ENCODE data around the gene TAF3.

Gene TAF3

GRCh38 chr10:7968510-7969112 lies 150.3 kb downstream of the TAF3 start:
- Mint-ChIP-seq H3K4me1 (no peaks in the 10 kb centered on the region), H3K36me3 (peaks cover 18% of the 10 kb centered on the region), H3K27ac (no peak overlapping the region), H3K9me3 (no peaks in the 10 kb centered on the region), H3K4me3 (no peak overlapping the region), H3K27me3 (no peaks in the 10 kb centered on the region)
- CTCF ChIA-PET = no interaction called here
- DNase-seq = no peak

GRCh38 chr10:7969623-7970022 lies 151.3 kb downstream of the TAF3 start:
- H3K27ac Mint-ChIP-seq = no peak overlapping the region
- peaks cover 12% of the 10 kb centered on the region for H3K36me3 Mint-ChIP-seq
- H3K4me1 Mint-ChIP-seq = no peaks in the 10 kb centered on the region
- H3K4me3 Mint-ChIP-seq = no peak overlapping the region
- CTCF ChIA-PET = no interaction called here
- DNase-seq = no peak
- no peaks in the 10 kb centered on the region for H3K27me3 Mint-ChIP-seq
- H3K9me3 Mint-ChIP-seq = no peaks in the 10 kb centered on the region

- peaks cover 5% of the 10 kb centered on the region for H3K36me3 Mint-ChIP-seq
- H3K4me1 Mint-ChIP-seq = no peaks in the 10 kb centered on the region
- no peaks in the 10 kb centered on the region for H3K27me3 Mint-ChIP-seq
- no peaks in the 10 kb centered on the region for H3K9me3 Mint-ChIP-seq
- no peak for DNase-seq
- CTCF ChIA-PET = no interaction called here
- no peak overlapping the region for H3K4me3 Mint-ChIP-seq
- H3K27ac Mint-ChIP-seq = no peak overlapping the region
These were observed 153.6 kb downstream of the TAF3 start for GRCh38 chr10:7971949-7972348.

GRCh38 chr10:7972367-7972766 lies 154.1 kb downstream of the TAF3 start:
- Mint-ChIP-seq H3K4me3 (no peak overlapping the region), H3K9me3 (no peaks in the 10 kb centered on the region), H3K27me3 (no peaks in the 10 kb centered on the region), H3K4me1 (no peaks in the 10 kb centered on the region), H3K36me3 (peaks cover 6% of the 10 kb centered on the region), H3K27ac (no peak overlapping the region)
- no peak for DNase-seq
- CTCF ChIA-PET = no interaction called here

- peaks cover 20% of the 10 kb centered on the region for H3K36me3 Mint-ChIP-seq
- H3K4me3 Mint-ChIP-seq = no peak overlapping the region
- DNase-seq = no peak
- CTCF ChIA-PET = no interaction called here
- no peaks in the 10 kb centered on the region for H3K27me3 Mint-ChIP-seq
- no peaks in the 10 kb centered on the region for H3K4me1 Mint-ChIP-seq
- no peaks in the 10 kb centered on the region for H3K9me3 Mint-ChIP-seq
- no peak overlapping the region for H3K27ac Mint-ChIP-seq
These were observed 161.9 kb downstream of the TAF3 start for GRCh38 chr10:7980196-7980595.

GRCh38 chr10:7982727-7983126 lies 164.4 kb downstream of the TAF3 start:
- H3K36me3 Mint-ChIP-seq = peaks cover 15% of the 10 kb centered on the region
- DNase-seq = no peak
- no peaks in the 10 kb centered on the region for H3K4me1 Mint-ChIP-seq
- no peak overlapping the region for H3K4me3 Mint-ChIP-seq
- CTCF ChIA-PET = no interaction called here
- no peaks in the 10 kb centered on the region for H3K9me3 Mint-ChIP-seq
- H3K27me3 Mint-ChIP-seq = no peaks in the 10 kb centered on the region
- no peak overlapping the region for H3K27ac Mint-ChIP-seq

- H3K4me3 Mint-ChIP-seq = no peak overlapping the region
- H3K27me3 Mint-ChIP-seq = no peaks in the 10 kb centered on the region
- CTCF ChIA-PET = no interaction called here
- no peak for DNase-seq
- H3K27ac Mint-ChIP-seq = no peak overlapping the region
- peaks cover 9% of the 10 kb centered on the region for H3K36me3 Mint-ChIP-seq
- no peaks in the 10 kb centered on the region for H3K9me3 Mint-ChIP-seq
- no peaks in the 10 kb centered on the region for H3K4me1 Mint-ChIP-seq
These were observed 166.0 kb downstream of the TAF3 start for GRCh38 chr10:7984325-7984724.

GRCh38 chr10:7984896-7985295 lies 166.6 kb downstream of the TAF3 start:
- no peak for DNase-seq
- Mint-ChIP-seq H3K4me3 (no peak overlapping the region), H3K4me1 (no peaks in the 10 kb centered on the region), H3K27ac (no peak overlapping the region), H3K27me3 (no peaks in the 10 kb centered on the region), H3K36me3 (peaks cover 9% of the 10 kb centered on the region), H3K9me3 (no peaks in the 10 kb centered on the region)
- CTCF ChIA-PET = interaction anchor here (0.6 kb wide), 1 partner anchor 10 kb away, joined by 3 read pairs; no protein-coding TSS in a partner anchor

- Mint-ChIP-seq H3K9me3 (no peaks in the 10 kb centered on the region), H3K4me1 (no peaks in the 10 kb centered on the region), H3K27me3 (no peaks in the 10 kb centered on the region), H3K36me3 (peaks cover 5% of the 10 kb centered on the region), H3K4me3 (no peak overlapping the region), H3K27ac (no peak overlapping the region)
- no peak for DNase-seq
- CTCF ChIA-PET = no interaction called here
These were observed 168.5 kb downstream of the TAF3 start for GRCh38 chr10:7986851-7987250.

- Mint-ChIP-seq H3K4me1 (no peaks in the 10 kb centered on the region), H3K9me3 (no peaks in the 10 kb centered on the region), H3K4me3 (no peak overlapping the region), H3K27ac (no peak overlapping the region), H3K27me3 (no peaks in the 10 kb centered on the region), H3K36me3 (peaks cover 5% of the 10 kb centered on the region)
- CTCF ChIA-PET = interaction anchor here (0.7 kb wide), 1 partner anchor 319 kb away, joined by 4 read pairs; no protein-coding TSS in a partner anchor
- no peak for DNase-seq
These were observed 170.7 kb downstream of the TAF3 start for GRCh38 chr10:7988989-7989388.

- Mint-ChIP-seq H3K36me3 (peaks cover 4% of the 10 kb centered on the region), H3K27me3 (no peaks in the 10 kb centered on the region)
These were observed 180.5 kb downstream of the TAF3 start for GRCh38 chr10:7998831-7999230.

GRCh38 chr10:8004469-8005000 lies 186.2 kb downstream of the TAF3 start:
- peaks cover 5% of the 10 kb centered on the region for H3K9me3 Mint-ChIP-seq
- H3K4me3 Mint-ChIP-seq = no peak overlapping the region
- no peaks in the 10 kb centered on the region for H3K27me3 Mint-ChIP-seq
- H3K4me1 Mint-ChIP-seq = no peaks in the 10 kb centered on the region
- CTCF ChIA-PET = interaction anchor here (0.6 kb wide), 1 partner anchor 218 kb away, joined by 3 read pairs; no protein-coding TSS in a partner anchor
- DNase-seq = no peak
- H3K27ac Mint-ChIP-seq = no peak overlapping the region
- peaks cover 11% of the 10 kb centered on the region for H3K36me3 Mint-ChIP-seq

More at GRCh38 chr10:7998831-7999230, 180.5 kb downstream of the TAF3 start:
- Mint-ChIP-seq H3K27ac (no peak overlapping the region), H3K9me3 (no peaks in the 10 kb centered on the region), H3K4me3 (no peak overlapping the region), H3K4me1 (no peaks in the 10 kb centered on the region)
- DNase-seq = no peak
- CTCF ChIA-PET = no interaction called here

- no peak for DNase-seq
- CTCF ChIA-PET = no interaction called here
- Mint-ChIP-seq H3K4me3 (no peak overlapping the region), H3K27ac (no peak overlapping the region), H3K27me3 (no peaks in the 10 kb centered on the region), H3K4me1 (no peaks in the 10 kb centered on the region), H3K36me3 (peaks cover 11% of the 10 kb centered on the region), H3K9me3 (peaks cover 5% of the 10 kb centered on the region)
These were observed 188.1 kb downstream of the TAF3 start for GRCh38 chr10:8006274-8006999.

GRCh38 chr10:8009031-8009430 lies 190.7 kb downstream of the TAF3 start:
- CTCF ChIA-PET = no interaction called here
- Mint-ChIP-seq H3K4me3 (no peak overlapping the region), H3K27ac (no peak overlapping the region), H3K4me1 (no peaks in the 10 kb centered on the region), H3K36me3 (peaks cover 9% of the 10 kb centered on the region), H3K27me3 (no peaks in the 10 kb centered on the region), H3K9me3 (peaks cover 5% of the 10 kb centered on the region)
- DNase-seq = no peak

GRCh38 chr10:8013006-8013405 lies 194.7 kb downstream of the TAF3 start:
- no peaks in the 10 kb centered on the region for H3K4me1 Mint-ChIP-seq
- H3K4me3 Mint-ChIP-seq = no peak overlapping the region
- CTCF ChIA-PET = no interaction called here
- DNase-seq = no peak
- H3K27me3 Mint-ChIP-seq = no peaks in the 10 kb centered on the region
- H3K9me3 Mint-ChIP-seq = no peaks in the 10 kb centered on the region
- peaks cover 8% of the 10 kb centered on the region for H3K36me3 Mint-ChIP-seq
- no peak overlapping the region for H3K27ac Mint-ChIP-seq

All from activated naive CD4-positive, alpha-beta T cell treated with anti-CD3 and anti-CD28 coated beads, Interleukin-2, amount 10 ng/mL, durations not matched to agents 7 days and 5 days (primary cell).